ENCODE results near the gene MORN1. TPM values are rescaled to one million over a fixed set of nuclear protein-coding genes. Genes with fewer than 3 reads are reported as not detected.

MORN1 gene
- total and polyA plus RNA-seq, 2 of the 8 experiments (the other 6 are each of a cell fraction or from before 2014, with no cell fraction given) = 5.0 to 9.1 TPM

DNA sequence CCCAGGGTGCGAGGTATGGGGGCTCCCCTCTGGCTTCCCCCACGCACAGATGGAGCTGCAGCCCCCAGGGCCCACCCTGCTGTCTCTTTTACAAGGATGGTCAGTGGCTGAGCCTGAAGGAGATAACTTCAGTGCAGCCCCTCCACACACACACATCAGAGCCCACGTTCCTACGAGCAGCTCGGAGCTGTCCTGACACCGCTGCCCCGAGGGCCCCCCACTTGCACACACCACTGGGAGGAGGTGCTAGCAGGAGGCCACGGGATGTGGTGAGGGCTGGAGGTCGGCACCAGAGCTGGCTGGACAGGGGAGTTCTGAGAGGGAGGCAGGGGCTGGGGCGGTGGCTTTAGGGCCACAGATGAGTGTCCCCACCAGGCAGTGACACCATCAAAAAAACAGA lies 53.9 kb downstream of the MORN1 start:
- H3K23me2 ChIP-seq (ENCODE audit: low read depth, low read length) = no peaks in the 10 kb centered on the region
- 91% methylated on average over 7 of the region's 10 CpGs; no CpG with 5 or more reads in 1 of the 2 experiments for WGBS, 2 experiments (ENCODE audit: extremely low coverage in 1 of 2, insufficient coverage in 1 of 2, insufficient read length in 1 of 2, insufficient replicate concordance in 2 of 2, low coverage in 1 of 2, low lambda C conversion rate in 2 of 2, missing lambda C conversion rate in 1 of 2)
- FAIRE-seq = no peak

More for the DNA sequence above, 53.9 kb downstream of the MORN1 start:
- Histone ChIP-seq H3K56ac (replicated peaks; ENCODE audit: insufficient read length, low read depth, low read length) (no peak overlapping the region), H3K79me2 (ENCODE audit: control insufficient read depth in 1 of 2, insufficient read depth in 2 of 2, low read length in 2 of 2) (no peaks in the 10 kb centered on the region), H3K14ac (ENCODE audit: insufficient read length) (no peak overlapping the region), H3K27me3 (replicated peaks in 1 of 4; ENCODE audit: control insufficient read depth in 3 of 4, extremely low read depth in 1 of 4, insufficient read depth in 3 of 4, low read length in 3 of 4) (no peaks in the 10 kb centered on the region), H3K4me2 (ENCODE audit: insufficient read depth in 1 of 2, low read depth in 2 of 2, low read length in 2 of 2) (no peak overlapping the region), H3K9me3 (ENCODE audit: insufficient read depth in 2 of 2, low read depth in 1 of 2, low read length in 1 of 2) (peaks cover 0 to 3% of the 10 kb centered on the region in 2 experiments; a peak in 1 of 4 replicates), H3K27ac (ENCODE audit: low read depth, low read length) (no peak overlapping the region), H3K18ac (ENCODE audit: extremely low read depth, low read length) (no peak overlapping the region), H3K23ac (ENCODE audit: insufficient read length) (no peak overlapping the region), H3K4me3 (ENCODE audit: extremely low read depth in 1 of 4, insufficient read depth in 2 of 4, low read depth in 3 of 4, low read length in 4 of 4) (no peak overlapping the region), H2AFZ (ENCODE audit: low read length) (no peak overlapping the region), H2AK5ac (ENCODE audit: low read depth, low read length) (no peak overlapping the region), H4K91ac (replicated peaks; ENCODE audit: insufficient read length, low read length) (no peak overlapping the region), H2BK120ac (replicated peaks; ENCODE audit: low read depth, low read length) (no peak overlapping the region), H3K36me3 (ENCODE audit: control insufficient read depth in 2 of 4, insufficient read depth in 4 of 4, low read length in 3 of 4) (no peaks in the 10 kb centered on the region), H3K79me1 (ENCODE audit: low read depth, low read length) (no peaks in the 10 kb centered on the region), H2BK12ac (ENCODE audit: low read depth, low read length) (no peak overlapping the region), H2BK5ac (ENCODE audit: low read depth, low read length) (no peak overlapping the region), H3K4ac (replicated peaks; ENCODE audit: insufficient read length, low read depth, low read length) (no peak overlapping the region), H4K20me1 (replicated peaks in 1 of 2; ENCODE audit: control insufficient read depth in 1 of 2, insufficient read depth in 2 of 2, low read length in 2 of 2) (no peaks in the 10 kb centered on the region), H4K8ac (ENCODE audit: extremely low read depth, insufficient read depth, low read length) (no peak overlapping the region; the same call in 1 of the 2 replicates), H2BK20ac (ENCODE audit: low read length) (no peak overlapping the region), H3K4me1 (replicated peaks in 1 of 4; ENCODE audit: control insufficient read depth in 3 of 4, insufficient read depth in 4 of 4, low read length in 3 of 4) (no peaks in the 10 kb centered on the region), H3K9ac (replicated peaks in 1 of 4; ENCODE audit: extremely low read depth in 1 of 4, low read depth in 3 of 4, low read length in 3 of 4) (no peak overlapping the region), H2BK15ac (ENCODE audit: low read length) (no peak overlapping the region), H4K5ac (ENCODE audit: insufficient read length, low read depth, low read length) (no peak overlapping the region)
- CTCF ChIA-PET (ENCODE audit: partially characterized antibody) = interaction anchor here (0.5 to 2.5 kb wide), 8 partner anchors 9 to 987 kb away, joined by 3 to 8 read pairs (median 4); no protein-coding TSS in a partner anchor
- no peak for DNase-seq (ENCODE audit: low read depth in 1 of 2, low spot score in 2 of 2)
- TF ChIP-seq RFX5 (IDR thresholded peaks at IDR 0.05; ENCODE audit: borderline replicate concordance, low read depth, low read length) = no peak
- no peak for TF ChIP-seq EZH2 (IDR thresholded peaks at IDR 0.05; ENCODE audit: low read depth, low read length, severe bottlenecking)
- TF ChIP-seq, protein P1, sequence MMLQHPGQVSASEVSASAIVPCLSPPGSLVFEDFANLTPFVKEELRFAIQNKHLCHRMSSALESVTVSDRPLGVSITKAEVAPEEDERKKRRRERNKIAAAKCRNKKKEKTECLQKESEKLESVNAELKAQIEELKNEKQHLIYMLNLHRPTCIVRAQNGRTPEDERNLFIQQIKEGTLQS (IDR thresholded peaks at IDR 0.05; ENCODE audit: insufficient read depth, low read depth, low read length) = no peak
- POLR2A ChIA-PET (ENCODE audit: partially characterized antibody) = interaction anchor here (0.7 to 1.4 kb wide), 3 partner anchors 14 to 98 kb away, joined by 3 to 5 read pairs (median 3); no protein-coding TSS in a partner anchor

Data from H1 (cell line).